ENCODE measurements around the gene TEX51.

The TEX51 gene

GRCh38 chr2:126893606-126894005, 5.1 kb upstream of the TEX51 start:
- DNase-seq (ENCODE audit: low read depth in 2 of 2), result no peak

GRCh38 chr2:126894082-126894481, 4.6 kb upstream of the TEX51 start:
- no peak for DNase-seq (ENCODE audit: low read depth in 2 of 2)

- no peak for DNase-seq (ENCODE audit: low read depth in 2 of 2)
Measured at GRCh38 chr2:126894585-126895182, 4.0 kb upstream of the TEX51 start.

GRCh38 chr2:126895336-126895735, 3.4 kb upstream of the TEX51 start:
- no peak for DNase-seq (ENCODE audit: low read depth in 2 of 2)

GRCh38 chr2:126896471-126896870, 2.2 kb upstream of the TEX51 start:
- no peak for DNase-seq (ENCODE audit: low read depth in 2 of 2)

GRCh38 chr2:126899616-126900185, 1.0 kb downstream of the TEX51 start:
- DNase-seq (ENCODE audit: low read depth in 2 of 2), result no peak

GRCh38 chr2:126900646-126901319, 2.1 kb downstream of the TEX51 start:
- DNase-seq (ENCODE audit: low read depth in 2 of 2), result no peak

- no peak for DNase-seq (ENCODE audit: low read depth in 2 of 2)
Measured at GRCh38 chr2:126901459-126901858, 2.8 kb downstream of the TEX51 start.

GRCh38 chr2:126902152-126902835, 3.6 kb downstream of the TEX51 start:
- no peak for DNase-seq (ENCODE audit: low read depth in 2 of 2)

- DNase-seq (ENCODE audit: low read depth in 2 of 2), result no peak
Measured at GRCh38 chr2:126902859-126903258, 4.2 kb downstream of the TEX51 start.

- no peak for DNase-seq (ENCODE audit: low read depth in 2 of 2)
Measured at GRCh38 chr2:126905991-126906390, 7.3 kb downstream of the TEX51 start.

GRCh38 chr2:126906781-126907180, 8.1 kb downstream of the TEX51 start:
- DNase-seq (ENCODE audit: low read depth in 2 of 2), result no peak

- no peak for DNase-seq (ENCODE audit: low read depth in 2 of 2)
Measured at GRCh38 chr2:126907671-126908070, 9.0 kb downstream of the TEX51 start.

GRCh38 chr2:126908721-126909177, 10.1 kb downstream of the TEX51 start:
- no peak for DNase-seq (ENCODE audit: low read depth in 2 of 2)

GRCh38 chr2:126909366-126909765, 10.7 kb downstream of the TEX51 start:
- DNase-seq (ENCODE audit: low read depth in 2 of 2), result no peak

- no peak for DNase-seq (ENCODE audit: low read depth in 2 of 2)
Measured at GRCh38 chr2:126909781-126910180, 11.1 kb downstream of the TEX51 start.

- DNase-seq (ENCODE audit: low read depth in 2 of 2), result no peak
Measured at GRCh38 chr2:126910637-126911036, 11.9 kb downstream of the TEX51 start.

- no peak for DNase-seq (ENCODE audit: low read depth in 2 of 2)
Measured at GRCh38 chr2:126911111-126911796, 12.6 kb downstream of the TEX51 start.

GRCh38 chr2:126912201-126912600, 13.5 kb downstream of the TEX51 start:
- DNase-seq (ENCODE audit: low read depth in 2 of 2), result no peak

- no peak for DNase-seq (ENCODE audit: low read depth in 2 of 2)
Measured at GRCh38 chr2:126913329-126913728, 14.6 kb downstream of the TEX51 start.

- no peak for DNase-seq (ENCODE audit: low read depth in 2 of 2)
Measured at GRCh38 chr2:126913881-126914615, 15.4 kb downstream of the TEX51 start.

Measured in stimulated activated CD8-positive, alpha-beta memory T cell treated with anti-CD3 and anti-CD28 coated beads, Interleukin-15, amount 100 ng/mL, for 4 hours (primary cell).